ENCODE measurements around the gene GGT5. TPM values are rescaled to one million over a fixed set of nuclear protein-coding genes. Genes with fewer than 3 reads are reported as not detected.
"Not testable (repeated sequence)": the region's sequence is repeated elsewhere in the genome, so short reads cannot be mapped to it uniquely, and the experiment has no call there.

Gene GGT5
- total RNA-seq, 2 donors from 2014 or later: 36.2 to 58.7 TPM

DNA sequence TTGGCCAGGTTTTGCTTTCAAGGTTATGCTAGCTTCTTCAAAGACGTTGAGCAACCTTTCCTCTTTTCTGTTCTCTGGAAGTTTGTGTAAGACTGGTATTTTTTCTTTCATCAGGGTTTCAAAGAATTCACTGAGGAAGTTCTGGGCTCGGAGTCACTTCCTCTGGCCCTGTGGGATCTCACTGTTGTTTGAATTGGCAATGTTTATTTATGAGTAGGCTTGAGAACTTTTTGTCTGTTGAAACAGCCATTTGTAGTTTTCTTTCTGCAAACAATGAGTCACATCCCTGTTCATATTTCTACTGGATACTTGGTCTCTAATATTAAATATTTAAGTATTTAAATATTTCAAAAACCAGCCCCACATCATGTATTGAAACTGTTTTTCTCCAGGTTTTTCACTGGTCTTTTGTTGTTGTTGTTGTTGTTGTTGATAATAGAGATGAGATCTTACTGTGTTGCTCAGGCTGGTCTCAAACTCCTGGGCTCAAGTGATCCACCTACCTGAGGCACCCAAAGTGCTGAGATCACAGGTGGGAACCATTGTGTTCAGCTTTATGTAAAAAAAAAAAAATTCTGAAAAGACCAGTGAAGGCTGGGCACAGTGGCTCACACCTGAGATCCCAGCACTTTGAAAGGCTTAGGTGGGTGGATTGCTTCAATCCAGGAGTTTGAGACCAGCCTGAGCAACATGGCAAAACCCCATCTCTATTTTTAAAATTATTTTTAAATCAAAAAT is 36.7 kb downstream of the GGT5 start:
- H3K27me3 ChIP-seq: no peaks in the 10 kb centered on the region
- H3K27ac ChIP-seq: peak overlapping the region; percentile 75 to 89
- no peak overlapping the region for H3K4me3 ChIP-seq
- no peaks in the 10 kb centered on the region for H3K36me3 ChIP-seq
- H3K4me1 ChIP-seq: peaks cover 0 to 22% of the 10 kb centered on the region in 2 donors
- peaks cover 0 to 6% of the 10 kb centered on the region in 2 donors for H3K9me3 ChIP-seq
- TF ChIP-seq, protein P1, sequence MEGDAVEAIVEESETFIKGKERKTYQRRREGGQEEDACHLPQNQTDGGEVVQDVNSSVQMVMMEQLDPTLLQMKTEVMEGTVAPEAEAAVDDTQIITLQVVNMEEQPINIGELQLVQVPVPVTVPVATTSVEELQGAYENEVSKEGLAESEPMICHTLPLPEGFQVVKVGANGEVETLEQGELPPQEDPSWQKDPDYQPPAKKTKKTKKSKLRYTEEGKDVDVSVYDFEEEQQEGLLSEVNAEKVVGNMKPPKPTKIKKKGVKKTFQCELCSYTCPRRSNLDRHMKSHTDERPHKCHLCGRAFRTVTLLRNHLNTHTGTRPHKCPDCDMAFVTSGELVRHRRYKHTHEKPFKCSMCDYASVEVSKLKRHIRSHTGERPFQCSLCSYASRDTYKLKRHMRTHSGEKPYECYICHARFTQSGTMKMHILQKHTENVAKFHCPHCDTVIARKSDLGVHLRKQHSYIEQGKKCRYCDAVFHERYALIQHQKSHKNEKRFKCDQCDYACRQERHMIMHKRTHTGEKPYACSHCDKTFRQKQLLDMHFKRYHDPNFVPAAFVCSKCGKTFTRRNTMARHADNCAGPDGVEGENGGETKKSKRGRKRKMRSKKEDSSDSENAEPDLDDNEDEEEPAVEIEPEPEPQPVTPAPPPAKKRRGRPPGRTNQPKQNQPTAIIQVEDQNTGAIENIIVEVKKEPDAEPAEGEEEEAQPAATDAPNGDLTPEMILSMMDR (IDR thresholded peaks at IDR 0.05): no peak
- DNase-seq (ENCODE audit: low spot score): peak; percentile 86

DNA sequence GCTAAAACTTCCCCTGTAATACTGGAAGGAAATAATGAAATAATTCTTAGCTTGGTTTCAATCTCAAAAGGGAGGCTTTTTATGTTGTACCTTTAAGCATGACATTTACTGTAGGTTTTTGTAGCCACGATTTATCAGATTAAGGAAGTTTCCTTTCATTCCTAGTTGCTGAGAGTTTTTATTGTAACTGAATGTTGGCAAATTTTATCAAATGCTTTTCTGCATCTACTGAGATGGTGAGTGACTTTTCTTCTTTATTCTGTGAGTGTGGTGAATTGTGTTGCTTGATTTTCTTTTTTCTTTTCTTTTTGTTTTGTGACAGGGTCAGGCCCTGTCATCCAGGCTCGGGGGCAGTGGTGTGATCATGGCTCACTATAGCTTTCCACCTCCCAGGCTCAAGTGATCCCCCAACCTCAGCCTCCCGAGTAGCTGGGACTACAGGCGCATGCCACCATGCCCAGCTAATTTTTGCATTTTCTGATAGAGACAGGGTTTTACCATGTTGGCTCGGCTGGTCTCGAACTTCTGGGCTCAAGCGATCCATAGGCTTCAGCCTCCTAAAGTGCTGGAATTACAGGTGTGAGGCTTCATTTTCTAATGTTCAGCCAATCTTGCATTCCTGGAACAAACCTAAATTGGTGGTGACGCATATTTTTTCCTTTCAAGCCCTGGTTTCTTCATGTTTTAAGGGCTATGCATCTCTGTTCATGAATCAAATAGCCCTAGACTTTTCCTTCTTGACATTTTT is 37.4 kb downstream of the GGT5 start:
- Histone ChIP-seq H3K4me3 (no peak overlapping the region), H3K36me3 (no peaks in the 10 kb centered on the region), H3K27me3 (no peaks in the 10 kb centered on the region), H3K4me1 (peaks cover 0 to 22% of the 10 kb centered on the region in 2 donors), H3K27ac (peak overlapping the region; percentile 75 to 89), H3K9me3 (peaks cover 0 to 6% of the 10 kb centered on the region in 2 donors)
- DNase-seq (ENCODE audit: low spot score): no peak
- TF ChIP-seq, protein P1 (IDR thresholded peaks at IDR 0.05): no peak

DNA sequence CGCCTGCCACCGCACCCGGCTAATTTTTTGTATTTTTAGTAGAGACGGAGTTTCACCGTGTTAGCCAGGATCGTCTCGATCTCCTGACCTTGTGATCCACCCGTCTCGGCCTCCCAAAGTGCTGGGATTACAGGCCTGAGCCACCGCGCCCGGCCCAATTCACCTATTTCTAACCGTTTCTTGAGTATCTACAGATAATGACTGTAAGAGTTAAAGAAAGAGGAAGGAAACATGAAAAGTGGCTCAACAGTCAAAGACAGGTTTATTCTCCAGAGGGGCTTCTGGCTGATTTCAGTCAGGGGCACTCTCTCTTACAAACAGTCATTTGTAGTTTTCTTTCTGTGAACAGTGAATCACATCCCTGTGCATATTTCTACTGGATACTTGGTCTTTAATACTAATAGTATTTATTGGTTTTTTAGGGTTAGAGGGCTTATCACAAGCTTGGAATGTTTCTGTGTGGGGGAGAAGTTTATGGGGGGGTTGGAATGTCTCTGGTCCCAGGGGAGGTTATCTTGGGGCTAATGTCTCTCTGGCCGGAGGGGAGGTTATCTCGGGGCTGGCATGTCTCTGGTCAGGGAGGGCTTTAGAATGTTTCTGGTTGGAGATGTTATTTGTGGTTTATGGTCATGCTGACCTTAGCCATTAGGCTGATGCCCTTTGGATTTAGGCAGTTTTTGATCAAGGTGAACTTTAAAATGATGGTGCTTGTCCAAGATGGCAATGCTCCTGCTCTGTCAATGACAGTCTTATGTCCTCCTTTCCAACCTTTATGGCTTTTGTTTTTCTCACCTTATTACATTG is 38.2 kb downstream of the GGT5 start:
- not testable (repeated sequence) for H3K9me3 ChIP-seq; H3K36me3 ChIP-seq; DNase-seq (ENCODE audit: low spot score); H3K4me3 ChIP-seq; H3K27me3 ChIP-seq
- H3K27ac ChIP-seq: peak overlapping the region; percentile 75 to 89
- peaks cover 0 to 22% of the 10 kb centered on the region in 2 donors for H3K4me1 ChIP-seq

DNA sequence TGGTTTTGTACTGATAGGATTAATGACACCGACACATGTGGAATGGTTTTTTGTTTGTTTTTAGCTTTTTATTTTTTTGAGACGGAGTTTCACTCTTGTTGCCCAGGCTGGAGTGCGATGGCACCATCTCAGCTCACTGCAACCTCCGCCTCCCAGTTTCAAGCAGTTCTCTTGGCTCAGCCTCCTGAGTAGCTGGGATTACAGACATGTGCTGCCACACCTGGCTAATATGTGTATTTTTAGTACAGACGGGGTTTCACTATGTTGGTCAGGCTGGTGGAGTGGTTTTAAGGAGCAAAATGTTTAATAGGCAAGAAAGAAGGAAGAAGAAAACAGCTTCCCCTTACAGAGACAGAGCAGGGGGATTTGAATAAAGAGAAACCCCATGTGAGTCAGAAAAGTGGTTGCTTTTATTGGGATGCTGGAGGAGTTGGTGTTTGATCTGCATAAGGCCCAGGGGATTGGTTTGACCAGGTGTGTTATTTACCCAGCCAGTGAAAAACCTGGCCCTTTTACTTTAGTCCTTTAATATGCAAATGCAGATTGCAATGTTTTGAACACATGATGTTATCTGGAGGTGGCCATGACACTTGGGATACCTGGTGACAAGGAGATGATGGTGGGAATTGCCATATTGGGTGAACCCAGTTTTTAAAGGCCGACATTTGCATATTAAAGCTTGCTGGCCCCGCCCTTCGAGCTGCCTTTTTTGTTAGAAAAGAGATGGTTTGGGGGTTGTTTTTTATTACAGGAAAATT is 39.3 kb downstream of the GGT5 start:
- H3K4me1 ChIP-seq: peaks cover 0 to 22% of the 10 kb centered on the region in 2 donors
- TF ChIP-seq, protein P1 (IDR thresholded peaks at IDR 0.05): no peak
- no peak overlapping the region for H3K27ac ChIP-seq

DNA sequence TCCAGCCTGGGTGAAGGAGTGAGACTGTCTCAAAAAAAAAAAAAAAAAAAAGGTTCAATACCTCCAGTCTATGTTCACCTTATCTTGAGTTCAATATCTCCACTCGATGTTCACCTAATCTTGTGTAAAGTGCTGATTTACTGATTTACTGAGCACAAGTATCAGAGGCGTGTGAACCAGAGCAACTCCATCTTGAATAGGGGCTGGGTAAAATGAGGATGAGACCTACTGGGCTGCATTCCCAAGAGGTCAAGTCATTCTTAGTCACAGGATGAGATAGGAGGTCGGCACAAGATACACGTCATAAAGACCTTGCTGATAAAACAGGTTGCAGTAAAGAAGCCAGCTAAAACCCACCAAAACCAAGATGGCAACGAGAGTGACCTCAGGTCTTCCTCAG is 41.0 kb downstream of the GGT5 start:
- H3K27ac ChIP-seq; H3K27me3 ChIP-seq; H3K4me3 ChIP-seq; DNase-seq (ENCODE audit: low spot score); H3K9me3 ChIP-seq; H3K36me3 ChIP-seq: not testable (repeated sequence)
- peaks cover 0 to 22% of the 10 kb centered on the region in 2 donors for H3K4me1 ChIP-seq

More for the DNA sequence above, 39.3 kb downstream of the GGT5 start:
- Histone ChIP-seq H3K27me3 (no peaks in the 10 kb centered on the region), H3K9me3 (peaks cover 0 to 6% of the 10 kb centered on the region in 2 donors), H3K4me3 (no peak overlapping the region), H3K36me3 (no peaks in the 10 kb centered on the region)
- no peak for DNase-seq (ENCODE audit: low spot score)

Data from right atrium auricular region (tissue), 2 donors.